ENCODE results near the gene SLC25A45. TPM values are rescaled to one million over a fixed set of nuclear protein-coding genes. Genes with fewer than 3 reads are reported as not detected.

The SLC25A45 gene
- total and polyA plus RNA-seq, 11 donors = 3.8 to 11.6 (median 6.6) TPM

- Histone ChIP-seq H3K36me3 (peaks cover 0 to 36% (median 13%) of the 10 kb centered on the region in 9 donors), H3K9me3 (no peaks in the 10 kb centered on the region), H3K27ac (peak overlapping the region; percentile 72 to 92 (median 86)), H3K4me3 (peak overlapping the region in 3 of 12 donors; percentile 27 to 88 (median 35)), H3K4me1 (peaks cover 22 to 81% (median 56%) of the 10 kb centered on the region in 12 donors), H3K27me3 (no peaks in the 10 kb centered on the region)
- no peak for DNase-seq
- 81 to 91% (median 88%) methylated on average over 9 to 20 of the region's 20 CpGs for WGBS, 4 donors
- no peak for TF ChIP-seq POLR2A (IDR thresholded peaks at IDR 0.05)
- TF ChIP-seq CTCF (IDR thresholded peaks at IDR 0.05) = no peak
- intact Hi-C loops (cut with DNase I) = loop anchor here in 1 of 10 donors (2.0 kb wide), 1 partner anchor 33 kb away; no protein-coding TSS in a partner anchor
- no peak for ATAC-seq
Observed at GRCh38 chr11:65389294-65389980, 7.0 kb upstream of the SLC25A45 start.

GRCh38 chr11:65388731-65389130 is 6.3 kb upstream of the SLC25A45 start:
- Histone ChIP-seq H3K4me1 (peaks cover 22 to 88% (median 58%) of the 10 kb centered on the region in 12 donors), H3K4me3 (peak overlapping the region in 2 of 12 donors; percentile 2 to 88), H3K27ac (peak overlapping the region in 6 of 12 donors; percentile 9 to 92 (median 89)), H3K27me3 (no peaks in the 10 kb centered on the region), H3K9me3 (no peaks in the 10 kb centered on the region), H3K36me3 (peaks cover 0 to 29% (median 6%) of the 10 kb centered on the region in 9 donors)
- ATAC-seq (no peak), DNase-seq (no peak)
- TF ChIP-seq CTCF (IDR thresholded peaks at IDR 0.05) (no peak), POLR2A (IDR thresholded peaks at IDR 0.05) (no peak)
- WGBS, 4 donors = 94 to 100% (median 95%) methylated on average over 4 of the region's 4 CpGs
- intact Hi-C loops (cut with DNase I) = loop anchor here in 1 of 10 donors (2.0 kb wide), 1 partner anchor 32 kb away; no protein-coding TSS in a partner anchor

- DNase-seq (peak; percentile 94 to 97 (median 95)), ATAC-seq (peak; percentile 36 to 79 (median 64))
- H3K36me3 ChIP-seq = peaks cover 0 to 10% (median 0%) of the 10 kb centered on the region in 9 donors
- H3K9me3 ChIP-seq = no peaks in the 10 kb centered on the region
- peak within 1 kb of the TSS; percentile 89 to 99 (median 96) for H3K27ac ChIP-seq
- no peaks in the 10 kb centered on the region for H3K27me3 ChIP-seq
- intact Hi-C loops (cut with DNase I) = no loop called here
- WGBS, 4 donors = 1 to 3% (median 2%) methylated on average over 11 to 76 of the region's 76 CpGs
- H3K4me1 ChIP-seq = peaks cover 29 to 91% (median 67%) of the 10 kb centered on the region in 12 donors
- peak; percentile 35 to 97 for TF ChIP-seq POLR2A (IDR thresholded peaks at IDR 0.05)
- TF ChIP-seq CTCF (IDR thresholded peaks at IDR 0.05) = no peak
- H3K4me3 ChIP-seq = peak within 1 kb of the TSS; percentile 72 to 96 (median 83)
Observed at GRCh38 chr11:65386307-65387140, 4.1 kb upstream of the SLC25A45 start, which contains the start of gene FRMD8. Gene FRMD8 (plus strand): TSS chr11:65386637. CDS start chr11:65387037, 400 bp downstream.

Data from heart left ventricle (tissue), 16 donors.